Progenitor cell of endocrine pancreas (in vitro differentiated cells): ENCODE results near the gene CSNK1A1. TPM values are rescaled to one million over a fixed set of nuclear protein-coding genes. Genes with fewer than 3 reads are reported as not detected.

Source experiments
- DNase-seq: peaks from one replicate; pipeline ENCODE4 v3.0.0; 2021; ENCODE audit warnings: low spot score; ENCODE audit not compliant: unreplicated experiment
- H3K27ac Mint-ChIP-seq: 2 replicates; pipeline ENCODE4 v1.8.0; 2021; ENCODE audit warnings: mild to moderate bottlenecking, moderate library complexity, mixed read lengths
- H3K27me3 Mint-ChIP-seq: 2 replicates; pipeline ENCODE4 v1.8.0; 2021; ENCODE audit warnings: mixed read lengths
- H3K36me3 Mint-ChIP-seq: 2 replicates; pipeline ENCODE4 v1.8.0; 2022; ENCODE audit warnings: mixed read lengths; ENCODE audit not compliant: insufficient read depth
- H3K4me1 Mint-ChIP-seq: 2 replicates; pipeline ENCODE4 v1.8.0; 2021; ENCODE audit warnings: low read depth, mixed read lengths
- H3K4me3 Mint-ChIP-seq: 2 replicates; pipeline ENCODE4 v1.8.0; 2021; ENCODE audit warnings: low read depth, mild to moderate bottlenecking, moderate library complexity, mixed read lengths
- H3K9me3 Mint-ChIP-seq: 2 replicates; pipeline ENCODE4 v1.8.0; 2021; ENCODE audit warnings: low read depth, mixed read lengths
- total RNA-seq: library from RNA; stranded (reverse); gene quantifications from 2 replicates; pipeline ENCODE4 v1.2.1, GENCODE V29; 2021
- TF ChIP-seq, protein P1 (sequence below): fragments of 200-600 bp; sonication (generic); IDR thresholded peaks from one replicate; pipeline ENCODE4 v1.5.0; 2021; ENCODE audit warnings: antibody characterized with exemption, mild to moderate bottlenecking; ENCODE audit not compliant: unreplicated experiment

Gene CSNK1A1
- total RNA-seq, 1 donor from 2014 or later: 213 TPM

DNA sequence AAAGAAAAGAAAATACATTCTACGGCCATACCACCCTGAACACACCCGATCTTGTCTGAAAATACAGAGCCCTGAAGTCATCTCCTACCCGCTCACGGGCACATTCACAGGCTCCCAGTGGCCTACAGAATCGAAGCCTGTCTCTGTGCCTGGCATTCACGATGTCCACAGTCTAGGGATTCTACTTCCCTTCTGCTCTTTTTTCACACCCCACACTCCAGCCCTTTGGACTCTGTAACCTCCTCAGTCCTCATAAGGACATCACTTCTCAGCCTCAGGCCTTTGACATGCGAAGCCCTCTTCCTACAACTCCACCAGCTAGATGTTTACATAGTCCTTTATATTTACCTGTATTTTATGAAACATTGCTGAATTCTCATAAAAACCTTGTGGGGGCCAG lies 77.8 kb downstream of the CSNK1A1 start:
- Mint-ChIP-seq H3K27ac (no peak overlapping the region), H3K27me3 (no peaks in the 10 kb centered on the region), H3K36me3 (no peaks in the 10 kb centered on the region), H3K9me3 (no peaks in the 10 kb centered on the region), H3K4me1 (no peaks in the 10 kb centered on the region), H3K4me3 (no peak overlapping the region)
- TF ChIP-seq, protein P1, sequence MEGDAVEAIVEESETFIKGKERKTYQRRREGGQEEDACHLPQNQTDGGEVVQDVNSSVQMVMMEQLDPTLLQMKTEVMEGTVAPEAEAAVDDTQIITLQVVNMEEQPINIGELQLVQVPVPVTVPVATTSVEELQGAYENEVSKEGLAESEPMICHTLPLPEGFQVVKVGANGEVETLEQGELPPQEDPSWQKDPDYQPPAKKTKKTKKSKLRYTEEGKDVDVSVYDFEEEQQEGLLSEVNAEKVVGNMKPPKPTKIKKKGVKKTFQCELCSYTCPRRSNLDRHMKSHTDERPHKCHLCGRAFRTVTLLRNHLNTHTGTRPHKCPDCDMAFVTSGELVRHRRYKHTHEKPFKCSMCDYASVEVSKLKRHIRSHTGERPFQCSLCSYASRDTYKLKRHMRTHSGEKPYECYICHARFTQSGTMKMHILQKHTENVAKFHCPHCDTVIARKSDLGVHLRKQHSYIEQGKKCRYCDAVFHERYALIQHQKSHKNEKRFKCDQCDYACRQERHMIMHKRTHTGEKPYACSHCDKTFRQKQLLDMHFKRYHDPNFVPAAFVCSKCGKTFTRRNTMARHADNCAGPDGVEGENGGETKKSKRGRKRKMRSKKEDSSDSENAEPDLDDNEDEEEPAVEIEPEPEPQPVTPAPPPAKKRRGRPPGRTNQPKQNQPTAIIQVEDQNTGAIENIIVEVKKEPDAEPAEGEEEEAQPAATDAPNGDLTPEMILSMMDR: no peak
- DNase-seq: no peak

DNA sequence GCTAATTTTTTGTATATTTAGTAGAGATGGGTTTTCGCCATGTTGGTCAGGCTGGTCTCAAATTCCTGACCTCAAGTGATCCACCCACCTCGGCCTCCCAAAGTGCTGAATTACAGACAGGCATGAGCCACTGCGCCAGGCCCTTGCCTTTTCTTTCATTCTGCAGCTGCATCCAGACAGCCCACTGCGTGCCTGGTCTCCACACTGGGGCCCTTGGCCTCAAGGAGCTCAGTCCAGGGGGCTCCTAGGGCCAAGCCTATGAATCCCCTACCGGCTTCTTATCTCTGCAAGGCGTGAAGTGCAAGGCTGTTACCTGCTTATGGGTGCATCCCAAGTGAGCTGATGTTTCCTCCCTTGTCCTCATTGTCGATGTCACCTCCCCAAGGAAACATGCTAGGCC lies 78.8 kb downstream of the CSNK1A1 start:
- no peaks in the 10 kb centered on the region for H3K27me3 Mint-ChIP-seq
- TF ChIP-seq, protein P1: no peak
- H3K27ac Mint-ChIP-seq: no peak overlapping the region
- H3K4me1 Mint-ChIP-seq: no peaks in the 10 kb centered on the region
- no peaks in the 10 kb centered on the region for H3K36me3 Mint-ChIP-seq
- H3K4me3 Mint-ChIP-seq: no peak overlapping the region
- no peaks in the 10 kb centered on the region for H3K9me3 Mint-ChIP-seq
- no peak for DNase-seq

DNA sequence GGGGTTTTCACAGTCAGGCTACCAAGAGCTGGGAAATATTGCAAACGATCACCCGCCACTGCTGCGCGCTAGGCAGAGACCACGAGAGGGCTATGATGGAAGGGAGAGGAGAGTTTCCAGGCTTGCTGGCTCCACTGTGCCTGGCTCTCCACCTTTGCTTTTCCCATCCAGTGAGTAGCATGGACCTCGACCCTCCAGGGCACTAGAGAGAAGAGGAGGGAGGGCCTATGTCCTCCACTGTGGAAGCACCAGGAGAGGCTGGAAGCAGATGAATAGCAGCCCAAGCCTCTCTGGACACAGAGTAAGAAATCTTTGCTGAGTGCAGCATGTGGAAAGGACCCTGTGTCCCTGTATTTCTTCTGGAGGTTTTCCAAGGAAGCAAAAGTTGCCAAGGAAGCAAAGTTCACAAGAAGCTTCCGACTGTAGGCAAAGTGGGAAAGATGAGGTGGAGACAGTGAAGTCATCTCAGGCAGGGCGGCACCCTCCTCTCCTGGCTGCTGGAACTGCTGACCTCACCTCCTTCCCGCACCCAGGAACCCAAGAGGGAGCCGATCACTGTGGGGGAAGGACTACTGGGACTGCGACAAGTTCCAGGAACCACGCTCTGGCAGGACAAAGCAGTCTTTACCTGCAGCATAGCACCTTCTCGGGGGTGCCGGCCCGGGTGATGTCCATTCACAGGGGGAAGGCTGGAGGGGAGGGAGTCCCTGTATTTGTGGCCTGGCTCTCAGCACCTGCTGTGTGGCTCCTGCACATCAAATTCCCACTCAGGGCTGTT lies 79.6 kb downstream of the CSNK1A1 start:
- H3K4me3 Mint-ChIP-seq: no peak overlapping the region
- H3K4me1 Mint-ChIP-seq: no peaks in the 10 kb centered on the region
- no peak overlapping the region for H3K27ac Mint-ChIP-seq
- H3K27me3 Mint-ChIP-seq: no peaks in the 10 kb centered on the region
- DNase-seq: no peak
- no peaks in the 10 kb centered on the region for H3K9me3 Mint-ChIP-seq
- H3K36me3 Mint-ChIP-seq: no peaks in the 10 kb centered on the region
- TF ChIP-seq, protein P1: no peak

DNA sequence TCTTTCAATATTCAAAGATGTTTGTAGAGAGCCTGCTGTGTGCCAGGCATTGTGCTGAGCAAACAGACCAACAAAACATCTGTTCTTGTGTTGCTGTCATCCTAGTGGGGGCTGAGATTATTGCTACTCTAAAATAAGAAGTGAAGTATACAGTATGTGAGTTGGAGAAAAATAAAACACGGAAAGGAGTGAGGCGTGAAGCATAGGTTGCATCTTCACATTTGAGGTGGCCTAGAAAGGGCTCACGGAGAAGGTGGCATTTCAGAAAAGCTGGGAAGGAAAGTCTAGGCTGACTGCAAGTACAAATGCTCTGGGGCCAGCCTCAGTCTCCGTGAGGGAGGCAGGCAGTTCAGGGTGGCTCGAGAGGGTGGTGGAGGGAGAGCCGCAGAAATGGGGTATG lies 80.3 kb downstream of the CSNK1A1 start:
- DNase-seq: no peak
- H3K27ac Mint-ChIP-seq: no peak overlapping the region
- H3K4me3 Mint-ChIP-seq: no peak overlapping the region
- no peaks in the 10 kb centered on the region for H3K36me3 Mint-ChIP-seq
- H3K9me3 Mint-ChIP-seq: no peaks in the 10 kb centered on the region
- H3K27me3 Mint-ChIP-seq: no peaks in the 10 kb centered on the region
- no peaks in the 10 kb centered on the region for H3K4me1 Mint-ChIP-seq
- TF ChIP-seq, protein P1: no peak

DNA sequence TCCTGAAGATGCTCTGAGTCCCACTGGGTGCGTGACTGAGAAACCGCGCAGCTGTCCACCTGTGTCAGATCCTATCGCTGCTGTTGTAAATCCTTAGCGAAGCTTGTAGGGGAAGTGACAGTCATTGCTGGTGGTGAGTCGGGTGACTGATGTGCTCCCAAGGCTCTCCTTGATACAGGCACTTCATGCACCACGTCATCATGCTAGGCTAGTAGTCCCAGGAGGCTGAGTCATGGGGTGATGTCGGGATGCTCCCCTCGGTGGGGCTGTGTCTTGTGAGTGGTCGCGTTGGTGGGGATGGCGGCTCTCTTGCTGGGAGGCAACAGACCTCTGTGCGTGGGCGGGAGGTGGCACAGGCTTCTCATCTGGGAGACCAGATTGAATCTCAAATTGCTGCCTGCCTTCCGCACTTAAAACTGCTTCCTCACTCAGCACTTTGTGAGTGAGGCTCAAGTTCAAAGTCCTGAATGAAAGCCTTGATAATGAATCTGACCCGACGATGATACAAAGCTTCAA lies 84.7 kb downstream of the CSNK1A1 start:
- Mint-ChIP-seq H3K4me3 (no peak overlapping the region), H3K4me1 (no peaks in the 10 kb centered on the region), H3K36me3 (no peaks in the 10 kb centered on the region), H3K27ac (no peak overlapping the region), H3K9me3 (no peaks in the 10 kb centered on the region), H3K27me3 (no peaks in the 10 kb centered on the region)
- TF ChIP-seq, protein P1: no peak
- no peak for DNase-seq
